Brain pericyte (primary cell): ENCODE measurements around the gene PADI3.

ENCODE experiments used
- DNase-seq: peaks from one replicate; pipeline ENCODE4 v3.0.0-alpha.2; 2012; ENCODE audit warnings: low read depth, low spot score

Gene PADI3

DNA sequence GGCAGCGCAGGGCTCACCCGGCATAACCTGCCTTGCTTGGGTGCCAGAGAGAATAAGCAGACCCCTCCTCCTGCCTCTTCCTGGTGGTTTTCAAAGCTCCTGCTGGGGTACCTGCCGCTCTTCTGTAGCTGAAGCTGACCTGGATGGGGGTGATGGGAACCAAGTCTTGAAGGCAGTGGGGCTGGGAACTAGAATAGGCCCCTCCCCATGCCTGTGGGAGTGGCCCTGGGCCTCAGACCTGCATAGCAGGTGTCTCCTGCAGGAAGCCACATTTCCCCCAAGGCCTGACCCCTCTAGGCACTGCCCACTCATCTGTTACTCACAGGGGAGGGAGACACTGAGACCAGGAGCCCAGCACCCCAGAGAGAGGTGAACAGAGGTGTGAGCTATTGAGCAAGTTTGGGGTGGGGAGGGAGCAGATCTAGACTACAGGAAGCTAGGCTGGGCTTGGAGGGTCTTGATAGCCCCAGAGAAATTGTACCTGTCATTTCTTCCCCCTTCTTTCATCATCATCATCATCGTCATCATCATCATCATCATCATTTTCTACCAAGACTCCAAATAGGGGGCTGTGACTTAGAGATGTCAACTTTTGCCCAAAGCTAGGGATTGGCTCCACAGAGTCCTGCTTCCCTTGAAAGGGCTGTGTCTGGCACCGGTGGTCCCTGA is 33.9 kb upstream of the PADI3 start:
- DNase-seq, result no peak

GRCh38 chr1:17215545-17215890 is 33.4 kb upstream of the PADI3 start:
- no peak for DNase-seq

- DNase-seq, result no peak
These were observed 32.8 kb upstream of the PADI3 start for GRCh38 chr1:17216078-17216477.

DNA sequence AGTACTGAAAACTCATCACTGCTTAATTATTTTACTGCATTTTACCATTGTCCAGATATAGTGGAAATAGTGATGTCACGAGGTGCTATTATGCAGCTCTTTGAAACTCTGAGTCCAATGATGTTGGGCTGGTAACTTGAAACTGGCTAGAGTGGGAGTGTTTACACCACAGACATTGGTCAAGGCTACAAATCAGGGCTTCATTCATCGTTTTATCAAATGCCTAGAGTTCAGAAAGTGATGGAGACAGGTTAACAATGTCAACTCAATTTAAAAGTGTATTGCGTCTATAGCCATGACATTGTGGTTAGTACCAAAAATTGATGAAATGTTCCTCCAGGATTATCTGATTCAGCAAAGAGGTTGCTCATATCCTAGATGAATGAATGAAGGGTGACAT is 31.3 kb upstream of the PADI3 start:
- no peak for DNase-seq

DNA sequence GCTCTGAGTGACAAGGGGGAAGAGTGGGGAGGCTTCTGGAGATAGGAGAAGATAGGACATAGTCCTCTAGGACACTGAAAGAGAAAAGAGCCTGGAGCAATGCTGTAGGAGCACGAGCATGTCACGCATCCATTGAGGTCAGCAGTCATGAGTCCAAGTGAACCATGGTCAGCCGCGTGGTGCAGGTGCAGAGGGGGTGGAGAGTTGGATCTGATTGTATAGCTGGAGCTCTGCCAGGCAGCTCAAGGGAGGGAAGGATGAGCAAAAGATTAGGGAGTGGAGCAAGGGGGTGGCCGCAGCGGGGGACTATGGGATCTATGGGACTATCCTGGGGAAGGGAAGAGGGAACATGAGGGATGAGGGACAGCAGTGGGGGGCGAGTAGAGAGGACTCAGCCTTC is 30.0 kb upstream of the PADI3 start:
- DNase-seq, result no peak

- DNase-seq, result no peak
These were observed 28.6 kb upstream of the PADI3 start for GRCh38 chr1:17220287-17220686.

- no peak for DNase-seq
These were observed 26.3 kb upstream of the PADI3 start for GRCh38 chr1:17222557-17222956.

- no peak for DNase-seq
These were observed 24.5 kb upstream of the PADI3 start for GRCh38 chr1:17224434-17224833.

- no peak for DNase-seq
These were observed 23.8 kb upstream of the PADI3 start for GRCh38 chr1:17225140-17225539.

- DNase-seq, result no peak
These were observed 21.5 kb upstream of the PADI3 start for GRCh38 chr1:17227358-17227915.

- no peak for DNase-seq
These were observed 20.3 kb upstream of the PADI3 start for GRCh38 chr1:17228619-17229018.

GRCh38 chr1:17229379-17229778 is 19.5 kb upstream of the PADI3 start:
- no peak for DNase-seq

DNA sequence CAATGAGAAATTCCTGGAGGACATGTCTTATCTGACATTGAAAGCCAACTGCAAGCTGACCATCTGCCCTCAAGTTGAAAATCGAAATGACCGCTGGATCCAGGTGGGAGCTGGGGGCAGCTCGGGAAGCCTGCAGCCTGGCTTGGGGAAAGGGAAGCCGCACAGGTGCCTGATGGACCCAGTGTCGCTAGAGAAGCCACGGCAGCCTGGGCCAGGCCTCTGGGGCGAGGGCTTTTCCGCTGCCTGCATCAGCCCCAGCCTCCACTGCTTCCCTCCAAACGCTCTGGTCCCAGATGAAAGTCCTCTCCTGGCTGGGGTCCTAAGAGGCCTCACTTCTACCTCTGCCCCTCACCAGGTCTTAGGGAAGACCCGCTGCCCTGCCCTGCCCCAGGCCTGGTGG is 18.8 kb upstream of the PADI3 start:
- no peak for DNase-seq

DNA sequence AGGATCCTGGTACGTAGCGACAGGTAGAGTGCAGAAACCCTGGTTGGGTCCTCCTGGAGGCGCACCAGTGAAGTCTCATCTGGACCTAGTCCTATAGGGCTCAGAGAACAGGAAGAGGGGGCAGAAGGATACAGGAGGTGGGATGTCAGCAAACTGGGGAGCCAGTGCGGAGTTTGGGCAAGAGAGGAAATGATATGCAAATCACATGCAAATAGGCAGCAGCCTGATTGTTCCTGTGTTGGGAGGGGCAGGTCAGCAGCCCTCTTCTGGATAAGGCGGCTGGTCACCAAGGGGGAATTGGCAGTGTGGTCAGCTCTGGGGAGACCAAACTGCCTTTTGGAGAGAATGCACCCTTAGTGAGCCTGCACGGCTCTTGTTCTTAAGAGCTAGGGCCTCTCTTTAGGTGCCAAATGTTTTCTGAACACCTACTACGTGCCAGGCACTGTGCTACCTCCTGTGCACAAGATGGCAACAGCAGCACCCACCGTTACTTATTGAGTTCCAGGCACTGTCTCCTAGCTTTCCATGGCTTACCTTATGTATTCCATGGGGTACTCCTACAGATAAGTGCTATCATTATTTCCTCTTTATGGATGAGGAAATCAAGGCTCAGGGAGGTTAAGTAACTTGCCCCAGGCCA is 18.1 kb upstream of the PADI3 start:
- no peak for DNase-seq

GRCh38 chr1:17232759-17233661 is 15.9 kb upstream of the PADI3 start:
- DNase-seq, result no peak

- no peak for DNase-seq
These were observed 15.1 kb upstream of the PADI3 start for GRCh38 chr1:17233675-17234320.

GRCh38 chr1:17234405-17234804 is 14.5 kb upstream of the PADI3 start:
- no peak for DNase-seq

GRCh38 chr1:17235135-17235885 is 13.6 kb upstream of the PADI3 start:
- DNase-seq, result no peak

DNA sequence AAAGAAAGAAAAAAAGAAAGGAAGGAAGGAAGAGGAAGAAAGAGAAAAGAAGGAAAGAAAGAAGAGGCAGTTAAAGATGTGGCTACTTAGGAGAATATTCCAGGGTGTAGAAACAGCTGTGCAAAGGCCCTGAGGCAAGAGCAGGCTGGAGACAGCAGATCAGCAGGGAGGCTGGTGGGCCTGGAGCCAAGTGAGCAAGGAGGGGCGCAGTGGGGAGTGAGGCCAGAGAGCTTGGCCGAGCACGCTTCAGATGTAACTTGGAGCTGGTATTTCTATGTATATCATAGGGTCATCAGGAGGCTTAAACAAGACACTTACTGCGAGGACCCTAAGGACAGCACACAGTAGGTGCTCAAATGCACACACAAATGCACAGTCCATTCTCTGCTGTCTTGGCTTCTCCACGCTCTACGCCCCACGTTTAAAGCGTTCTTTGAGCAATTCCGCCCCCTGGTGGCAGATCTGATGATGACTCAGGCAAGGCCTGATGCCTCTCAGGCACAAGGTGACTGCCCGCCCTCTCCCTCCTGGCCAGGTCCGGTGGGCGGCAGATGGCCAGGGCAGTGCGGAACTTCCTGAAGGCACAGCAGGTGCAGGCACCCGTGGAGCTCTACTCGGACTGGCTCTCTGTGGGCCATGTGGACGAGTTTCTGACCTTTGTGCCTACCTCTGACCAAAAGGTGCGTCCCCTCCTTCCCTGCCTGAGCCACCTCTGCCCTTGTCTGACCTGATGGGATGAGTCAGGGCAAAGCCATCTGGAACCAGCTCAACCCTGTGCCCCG is 11.9 kb upstream of the PADI3 start:
- DNase-seq, result peak; percentile 69

DNA sequence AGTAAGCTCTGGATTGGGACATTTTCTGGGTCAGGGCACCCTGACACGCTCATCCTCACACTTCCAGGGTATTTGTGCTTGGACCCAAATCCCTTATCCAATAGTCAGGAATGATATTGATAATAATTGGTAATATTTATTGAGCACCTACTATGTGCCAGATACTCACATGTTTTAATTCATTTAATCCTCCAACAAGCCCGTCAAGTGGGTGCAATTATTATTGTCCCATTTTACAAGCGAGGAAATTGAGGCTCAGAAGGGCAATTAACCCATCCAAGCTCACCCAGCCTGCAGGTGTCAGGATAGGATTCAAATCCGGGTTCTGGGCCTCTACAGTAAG is 11.4 kb upstream of the PADI3 start:
- no peak for DNase-seq

DNA sequence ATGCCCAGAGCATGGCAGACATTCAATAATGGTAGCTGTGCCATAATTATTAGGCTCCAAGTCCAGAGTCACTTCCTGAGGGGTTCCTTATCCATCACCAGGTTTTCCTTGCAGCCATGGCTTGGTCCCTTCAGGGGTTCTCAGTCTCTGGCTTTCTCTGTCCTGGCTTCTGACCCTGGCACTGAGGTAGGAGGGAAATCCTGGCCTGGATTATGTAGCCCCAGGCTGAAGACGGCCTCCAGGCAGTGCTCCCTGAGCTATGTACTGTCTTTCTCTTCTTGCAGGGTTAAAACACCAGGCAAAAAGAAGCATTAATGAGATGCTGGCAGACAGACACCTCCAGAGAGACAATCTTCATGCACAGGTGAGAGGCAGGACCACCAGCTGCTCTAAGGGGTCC is 9.5 kb upstream of the PADI3 start:
- peak; percentile 80 for DNase-seq
